KMS-11 (cell line): ENCODE measurements around the gene GREM2.

ENCODE experiments used
- H2AFZ ChIP-seq: fragments of 200-600 bp; sonication (generic); 2 replicates; pipeline ENCODE4 v1.6.1; 2016; ENCODE audit warnings: antibody characterized with exemption, mixed run types, low read depth
- H3K27ac ChIP-seq: fragments of 200-600 bp; sonication (generic); 2 replicates; pipeline ENCODE4 v1.6.1; 2016; ENCODE audit warnings: mild to moderate bottlenecking, mixed run types
- H3K27me3 ChIP-seq: fragments of 200-600 bp; sonication (generic); 2 replicates; pipeline ENCODE4 v1.6.1; 2017; ENCODE audit warnings: mild to moderate bottlenecking, low read depth, mixed run types, moderate library complexity; ENCODE audit not compliant: insufficient read depth
- H3K36me3 ChIP-seq: fragments of 200-600 bp; sonication (generic); 2 replicates; pipeline ENCODE4 v1.6.1; 2017; ENCODE audit warnings: mild to moderate bottlenecking, mixed run types; ENCODE audit not compliant: insufficient read depth
- H3K4me1 ChIP-seq: fragments of 200-600 bp; sonication (generic); 2 replicates; pipeline ENCODE4 v1.6.1; 2016; ENCODE audit warnings: mild to moderate bottlenecking, low read depth, mixed run types; ENCODE audit not compliant: poor library complexity, severe bottlenecking
- H3K4me2 ChIP-seq: fragments of 200-600 bp; sonication (generic); 2 replicates; pipeline ENCODE4 v1.7.0; 2016; ENCODE audit warnings: mild to moderate bottlenecking, mixed run types
- H3K4me3 ChIP-seq: fragments of 200-600 bp; sonication (generic); IDR thresholded peaks from 2 replicates; pipeline ENCODE4 v1.6.1; 2017; ENCODE audit warnings: low read depth, low read length, mixed read lengths; ENCODE audit not compliant: insufficient read depth
- H3K79me2 ChIP-seq: fragments of 200-600 bp; sonication (generic); 2 replicates; pipeline ENCODE4 v1.6.1; 2016; ENCODE audit warnings: low read depth, mixed run types; ENCODE audit not compliant: insufficient read depth
- H3K9ac ChIP-seq: fragments of 200-600 bp; sonication (generic); 2 replicates; pipeline ENCODE4 v1.6.1; 2016; ENCODE audit warnings: mild to moderate bottlenecking, mixed run types
- H4K20me1 ChIP-seq: fragments of 200-600 bp; sonication (generic); 2 replicates; pipeline ENCODE4 v1.6.1; 2016; ENCODE audit warnings: mild to moderate bottlenecking, mixed run types; ENCODE audit not compliant: insufficient read depth
- CTCF ChIP-seq: fragments of 200-600 bp; sonication (generic); conservative IDR thresholded peaks from 2 replicates; pipeline ENCODE4 v1.6.1; 2017; ENCODE audit warnings: low read depth, mild to moderate bottlenecking, antibody characterized with exemption, low read length, moderate library complexity, mixed read lengths

The GREM2 gene

DNA sequence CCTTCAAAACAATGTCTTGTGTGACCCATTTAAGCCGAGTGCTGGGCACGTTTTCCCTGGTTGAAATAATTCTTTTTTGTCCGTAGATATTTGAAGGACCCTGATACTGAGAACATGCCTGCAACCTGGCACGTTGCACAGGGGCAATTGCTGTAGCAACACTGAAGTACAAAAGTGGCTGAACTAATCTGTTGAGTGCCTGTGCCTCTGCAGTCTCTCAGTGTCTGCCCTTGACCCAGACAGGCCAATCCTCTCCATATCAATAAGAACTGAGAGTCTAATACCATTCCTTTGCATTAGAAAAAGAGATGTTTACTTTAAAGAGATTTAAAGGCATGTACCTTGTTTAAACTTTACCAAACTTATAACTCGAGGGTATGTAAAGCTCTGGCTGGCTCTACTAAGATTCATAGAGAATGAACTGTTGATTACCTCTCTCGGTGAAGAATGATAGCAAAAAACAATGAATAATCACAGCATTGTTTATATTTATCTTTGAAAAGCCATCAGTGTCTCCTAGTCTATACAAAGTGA, 2.4 kb downstream of the GREM2 start:
- Histone ChIP-seq H3K4me2 (no peak overlapping the region), H3K4me1 (peaks cover 35% of the 10 kb centered on the region), H3K9ac (no peak overlapping the region), H4K20me1 (no peaks in the 10 kb centered on the region), H2AFZ (no peak overlapping the region), H3K36me3 (no peaks in the 10 kb centered on the region), H3K79me2 (no peaks in the 10 kb centered on the region), H3K27me3 (no peaks in the 10 kb centered on the region), H3K27ac (no peak overlapping the region), H3K4me3 (no peak overlapping the region)
- no peak for TF ChIP-seq CTCF

- TF ChIP-seq CTCF: peak; percentile 84
- no peak overlapping the region for H3K9ac ChIP-seq
Observed at GRCh38 chr1:240608707-240609106, 3.2 kb downstream of the GREM2 start.

DNA sequence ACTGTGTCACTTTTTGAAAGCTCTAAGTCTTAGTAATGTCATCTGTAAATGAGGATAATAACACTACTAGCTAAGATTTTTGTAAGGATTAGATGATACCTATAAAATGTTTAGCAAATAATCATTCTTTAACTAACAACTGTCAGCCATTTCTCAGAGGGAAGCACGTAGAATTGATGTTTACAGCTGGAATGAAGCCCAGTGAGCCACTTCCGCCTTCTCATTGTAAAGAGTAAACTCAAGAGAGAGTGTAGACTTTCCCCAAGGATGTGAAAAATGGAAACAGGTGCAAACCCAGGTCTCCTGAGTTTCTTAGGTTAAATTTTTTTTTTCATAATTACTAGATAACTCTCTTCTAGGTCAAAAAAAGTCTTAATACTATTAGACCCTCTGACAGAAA, 4.9 kb downstream of the GREM2 start:
- Histone ChIP-seq H3K36me3 (no peaks in the 10 kb centered on the region), H3K4me2 (no peak overlapping the region), H3K79me2 (no peaks in the 10 kb centered on the region), H3K27me3 (no peaks in the 10 kb centered on the region), H3K4me3 (no peak overlapping the region), H3K4me1 (peaks cover 14% of the 10 kb centered on the region), H2AFZ (no peak overlapping the region), H4K20me1 (no peaks in the 10 kb centered on the region), H3K9ac (no peak overlapping the region), H3K27ac (no peak overlapping the region)
- TF ChIP-seq CTCF: no peak

More at GRCh38 chr1:240608707-240609106, 3.2 kb downstream of the GREM2 start:
- Histone ChIP-seq H3K4me3 (no peak overlapping the region), H3K4me1 (peaks cover 30% of the 10 kb centered on the region), H3K36me3 (no peaks in the 10 kb centered on the region), H3K27me3 (no peaks in the 10 kb centered on the region), H2AFZ (peak overlapping the region; percentile 44), H4K20me1 (no peaks in the 10 kb centered on the region), H3K79me2 (no peaks in the 10 kb centered on the region), H3K27ac (no peak overlapping the region), H3K4me2 (peak overlapping the region; percentile 15; the same call in 1 of the 2 replicates)

- H3K79me2 ChIP-seq: no peaks in the 10 kb centered on the region
- H2AFZ ChIP-seq: no peak overlapping the region
- TF ChIP-seq CTCF: no peak
Observed at GRCh38 chr1:240602189-240602588, 9.8 kb downstream of the GREM2 start.

More at GRCh38 chr1:240602189-240602588, 9.8 kb downstream of the GREM2 start:
- Histone ChIP-seq H3K4me2 (no peak overlapping the region), H3K4me3 (no peak overlapping the region), H3K9ac (no peak overlapping the region), H3K36me3 (no peaks in the 10 kb centered on the region), H3K4me1 (no peaks in the 10 kb centered on the region), H4K20me1 (no peaks in the 10 kb centered on the region), H3K27me3 (no peaks in the 10 kb centered on the region), H3K27ac (no peak overlapping the region)
